GM19324 (cell line): ENCODE data around the gene BMP5.
"Not testable (repeated sequence)": the region's sequence is repeated elsewhere in the genome, so short reads cannot be mapped to it uniquely, and the experiment has no call there.

Experiments used
- ATAC-seq: cut with Tn5 transposase; IDR thresholded peaks from one replicate; pipeline ENCODE4 v1.9.1; 2021; ENCODE audit warnings: mild to moderate bottlenecking, moderate library complexity; ENCODE audit not compliant: unreplicated experiment, low FRiP score

The BMP5 gene

GRCh38 chr6:55875400-55875799 is at the start of gene BMP5:
Gene BMP5, minus strand, starts transcription at chr6:55875590. Its CDS starts 725 bp downstream, at chr6:55874865.
- no peak for ATAC-seq

GRCh38 chr6:55922406-55922805 is 47.0 kb upstream of the BMP5 start:
- no peak for ATAC-seq

GRCh38 chr6:55919716-55920308 is 44.4 kb upstream of the BMP5 start:
- ATAC-seq: no peak

- no peak for ATAC-seq
Observed at GRCh38 chr6:55918639-55919038, 43.2 kb upstream of the BMP5 start.

GRCh38 chr6:55917751-55918415 is 42.5 kb upstream of the BMP5 start:
- no peak for ATAC-seq

- ATAC-seq: no peak
Observed at GRCh38 chr6:55916188-55916587, 40.8 kb upstream of the BMP5 start.

GRCh38 chr6:55913228-55914195 is 38.1 kb upstream of the BMP5 start:
- ATAC-seq: no peak

GRCh38 chr6:55910466-55910865 is 35.1 kb upstream of the BMP5 start:
- ATAC-seq: not testable (repeated sequence)

GRCh38 chr6:55909911-55910310 is 34.5 kb upstream of the BMP5 start:
- not testable (repeated sequence) for ATAC-seq

GRCh38 chr6:55902796-55903195 is 27.4 kb upstream of the BMP5 start:
- ATAC-seq: no peak

GRCh38 chr6:55901765-55902270 is 26.4 kb upstream of the BMP5 start:
- ATAC-seq: no peak

- no peak for ATAC-seq
Observed at GRCh38 chr6:55898342-55898741, 23.0 kb upstream of the BMP5 start.

GRCh38 chr6:55897346-55897745 is 22.0 kb upstream of the BMP5 start:
- no peak for ATAC-seq

- no peak for ATAC-seq
Observed at GRCh38 chr6:55895972-55896730, 20.8 kb upstream of the BMP5 start.

GRCh38 chr6:55892749-55893357 is 17.5 kb upstream of the BMP5 start:
- no peak for ATAC-seq

- ATAC-seq: no peak
Observed at GRCh38 chr6:55888917-55889316, 13.5 kb upstream of the BMP5 start.

GRCh38 chr6:55886185-55886836 is 10.9 kb upstream of the BMP5 start:
- ATAC-seq: no peak

GRCh38 chr6:55882718-55883569 is 7.6 kb upstream of the BMP5 start:
- no peak for ATAC-seq
